D721Med (cell line): Measurements from ENCODE around the gene UBE3C.

Experiments used
- DNase-seq: peaks from one replicate; pipeline ENCODE4 v3.0.0; 2011; ENCODE audit warnings: low spot score; ENCODE audit not compliant: insufficient read length
- FAIRE-seq: peaks from 2 replicates; lab custom pipeline; 2011; peaks lifted over from hg19 to GRCh38; lab: Jason Lieb, UNC
- CTCF ChIP-seq: IDR thresholded peaks from 2 replicates; pipeline ENCODE4 v1.5.1; 2012; ENCODE audit warnings: mild to moderate bottlenecking, control low read depth; ENCODE audit not compliant: insufficient read depth; ENCODE audit errors: missing control alignments

The UBE3C gene

GRCh38 chr7:157266272-157266671 is 127.5 kb downstream of the UBE3C start:
- no peak for TF ChIP-seq CTCF
- no peak for DNase-seq
- FAIRE-seq, result no peak

- no peak for TF ChIP-seq CTCF
- FAIRE-seq (no peak), DNase-seq (no peak)
Measured at GRCh38 chr7:157267516-157267915, 128.8 kb downstream of the UBE3C start.

- TF ChIP-seq CTCF, result no peak
- no peak for FAIRE-seq
- DNase-seq, result no peak
Measured at GRCh38 chr7:157267956-157268355, 129.2 kb downstream of the UBE3C start.

- FAIRE-seq (no peak), DNase-seq (no peak)
- no peak for TF ChIP-seq CTCF
Measured at GRCh38 chr7:157268540-157268939, 129.8 kb downstream of the UBE3C start.

- DNase-seq (no peak), FAIRE-seq (no peak)
- no peak for TF ChIP-seq CTCF
Measured at GRCh38 chr7:157269341-157270059, 130.8 kb downstream of the UBE3C start.

- TF ChIP-seq CTCF, result no peak
- FAIRE-seq (no peak), DNase-seq (no peak)
Measured at GRCh38 chr7:157270060-157270444, 131.3 kb downstream of the UBE3C start.

GRCh38 chr7:157271315-157271990 is 132.7 kb downstream of the UBE3C start:
- FAIRE-seq (no peak), DNase-seq (no peak)
- no peak for TF ChIP-seq CTCF
